Neural crest cell (in vitro differentiated cells): ENCODE data around the gene PER2. TPM values are rescaled to one million over a fixed set of nuclear protein-coding genes. Genes with fewer than 3 reads are reported as not detected.

Source experiments
- DNase-seq: peaks from one replicate; pipeline ENCODE4 v3.0.0; 2021; ENCODE audit warnings: low read depth, mixed read lengths, low spot score
- H3K27ac Mint-ChIP-seq: one replicate; pipeline ENCODE4 v1.8.0; 2021; ENCODE audit warnings: mild to moderate bottlenecking, mixed read lengths; ENCODE audit not compliant: unreplicated experiment
- H3K27me3 Mint-ChIP-seq: 2 replicates; pipeline ENCODE4 v1.8.0; 2021; ENCODE audit warnings: low read depth, mild to moderate bottlenecking, mixed read lengths
- H3K36me3 Mint-ChIP-seq: 2 replicates; pipeline ENCODE4 v1.8.0; 2021; ENCODE audit warnings: low read depth, mild to moderate bottlenecking, mixed read lengths
- H3K4me1 Mint-ChIP-seq: 2 replicates; pipeline ENCODE4 v1.8.0; 2021; ENCODE audit warnings: mixed read lengths
- H3K4me3 Mint-ChIP-seq: one replicate; pipeline ENCODE4 v1.8.0; 2021; ENCODE audit warnings: mild to moderate bottlenecking, mixed read lengths
- H3K9me3 Mint-ChIP-seq: 2 replicates; pipeline ENCODE4 v1.8.0; 2021; ENCODE audit warnings: mixed read lengths
- CTCF ChIP-seq: fragments of 200-600 bp; sonication (generic); conservative IDR thresholded peaks from 2 replicates; pipeline ENCODE4 v1.5.0; 2021; ENCODE audit warnings: antibody characterized with exemption, mild to moderate bottlenecking
- total RNA-seq: library from RNA; stranded (reverse); gene quantifications from 2 replicates; pipeline ENCODE4 v1.2.1, GENCODE V29; 2021

The PER2 gene
- total RNA-seq, 1 donor from 2014 or later: 8.6 TPM

- Mint-ChIP-seq H3K27ac (no peak overlapping the region), H3K36me3 (peaks cover 6% of the 10 kb centered on the region), H3K27me3 (peaks cover 6% of the 10 kb centered on the region), H3K4me3 (peak overlapping the region; percentile 40), H3K9me3 (peaks cover 9% of the 10 kb centered on the region), H3K4me1 (peaks cover 35% of the 10 kb centered on the region)
- DNase-seq: no peak
- no peak for TF ChIP-seq CTCF
Observed at GRCh38 chr2:238235331-238235732, 53.1 kb downstream of the PER2 start.

GRCh38 chr2:238233625-238234024 lies 54.8 kb downstream of the PER2 start:
- TF ChIP-seq CTCF: no peak
- no peak for DNase-seq
- Mint-ChIP-seq H3K4me1 (peaks cover 40% of the 10 kb centered on the region), H3K27ac (no peak overlapping the region), H3K36me3 (peaks cover 8% of the 10 kb centered on the region), H3K27me3 (peaks cover 9% of the 10 kb centered on the region), H3K9me3 (peaks cover 9% of the 10 kb centered on the region), H3K4me3 (peak overlapping the region; percentile 45)

GRCh38 chr2:238231809-238232208 lies 56.6 kb downstream of the PER2 start:
- peaks cover 40% of the 10 kb centered on the region for H3K4me1 Mint-ChIP-seq
- no peak for DNase-seq
- no peak overlapping the region for H3K27ac Mint-ChIP-seq
- H3K36me3 Mint-ChIP-seq: peaks cover 8% of the 10 kb centered on the region
- peaks cover 9% of the 10 kb centered on the region for H3K27me3 Mint-ChIP-seq
- TF ChIP-seq CTCF: no peak
- peak overlapping the region; percentile 82 for H3K4me3 Mint-ChIP-seq
- peaks cover 9% of the 10 kb centered on the region for H3K9me3 Mint-ChIP-seq

GRCh38 chr2:238231251-238231793 lies 57.1 kb downstream of the PER2 start:
- H3K27ac Mint-ChIP-seq: no peak overlapping the region
- H3K4me3 Mint-ChIP-seq: peak overlapping the region; percentile 82
- H3K27me3 Mint-ChIP-seq: peaks cover 9% of the 10 kb centered on the region
- H3K4me1 Mint-ChIP-seq: peaks cover 40% of the 10 kb centered on the region
- H3K36me3 Mint-ChIP-seq: peaks cover 8% of the 10 kb centered on the region
- no peak for TF ChIP-seq CTCF
- peaks cover 9% of the 10 kb centered on the region for H3K9me3 Mint-ChIP-seq
- DNase-seq: peak; percentile 57

GRCh38 chr2:238230699-238231098 lies 57.7 kb downstream of the PER2 start:
- H3K9me3 Mint-ChIP-seq: peaks cover 6% of the 10 kb centered on the region
- H3K36me3 Mint-ChIP-seq: peaks cover 5% of the 10 kb centered on the region
- peaks cover 9% of the 10 kb centered on the region for H3K27me3 Mint-ChIP-seq
- no peak for DNase-seq
- H3K4me3 Mint-ChIP-seq: peak overlapping the region; percentile 51
- no peak for TF ChIP-seq CTCF
- H3K27ac Mint-ChIP-seq: no peak overlapping the region
- peaks cover 36% of the 10 kb centered on the region for H3K4me1 Mint-ChIP-seq
